Measurements from ENCODE around the gene VOPP1. TPM values are rescaled to one million over a fixed set of nuclear protein-coding genes. Genes with fewer than 3 reads are reported as not detected.

VOPP1 gene
- total RNA-seq, 3 donors from 2014 or later, result 28.2 to 42.6 (median 40.8) TPM

- intact Hi-C loops (cut with DNase I; ENCODE audit: low total_unique reads), result no loop called here
- H3K36me3 ChIP-seq, result no peaks in the 10 kb centered on the region
- DNase-seq (ENCODE audit: low spot score in 2 of 2), result no peak
- TF ChIP-seq POLR2A (IDR thresholded peaks at IDR 0.05), result no peak
- TF ChIP-seq CTCF (IDR thresholded peaks at IDR 0.05), result no peak
- no peak for TF ChIP-seq POLR2AphosphoS5 (IDR thresholded peaks at IDR 0.05)
- H3K4me1 ChIP-seq, result no peaks in the 10 kb centered on the region
- H3K27me3 ChIP-seq, result no peaks in the 10 kb centered on the region
- no peak overlapping the region for H3K4me3 ChIP-seq
- H3K27ac ChIP-seq, result no peak overlapping the region
- no peaks in the 10 kb centered on the region for H3K9me3 ChIP-seq
These were observed 45.5 kb downstream of the VOPP1 start for GRCh38 chr7:55526770-55527169.

- no peaks in the 10 kb centered on the region for H3K9me3 ChIP-seq
- intact Hi-C loops (cut with DNase I; ENCODE audit: low total_unique reads), result no loop called here
- H3K27me3 ChIP-seq, result no peaks in the 10 kb centered on the region
- TF ChIP-seq POLR2A (IDR thresholded peaks at IDR 0.05) (no peak), CTCF (IDR thresholded peaks at IDR 0.05) (no peak), POLR2AphosphoS5 (IDR thresholded peaks at IDR 0.05) (no peak)
- no peaks in the 10 kb centered on the region for H3K4me1 ChIP-seq
- no peak for DNase-seq (ENCODE audit: low spot score in 2 of 2)
- H3K4me3 ChIP-seq, result no peak overlapping the region
- no peak overlapping the region for H3K27ac ChIP-seq
- no peaks in the 10 kb centered on the region for H3K36me3 ChIP-seq
These were observed 46.0 kb downstream of the VOPP1 start for GRCh38 chr7:55526329-55526728.

GRCh38 chr7:55524558-55525310, 47.6 kb downstream of the VOPP1 start:
- H3K27ac ChIP-seq, result no peak overlapping the region
- intact Hi-C loops (cut with DNase I; ENCODE audit: low total_unique reads), result no loop called here
- no peak for DNase-seq (ENCODE audit: low spot score in 2 of 2)

GRCh38 chr7:55523366-55523765, 48.9 kb downstream of the VOPP1 start:
- DNase-seq (ENCODE audit: low spot score in 2 of 2), result no peak
- H3K27me3 ChIP-seq, result no peaks in the 10 kb centered on the region
- no peaks in the 10 kb centered on the region for H3K36me3 ChIP-seq
- H3K4me1 ChIP-seq, result no peaks in the 10 kb centered on the region
- intact Hi-C loops (cut with DNase I; ENCODE audit: low total_unique reads), result no loop called here
- TF ChIP-seq POLR2A (IDR thresholded peaks at IDR 0.05) (no peak), POLR2AphosphoS5 (IDR thresholded peaks at IDR 0.05) (no peak), CTCF (IDR thresholded peaks at IDR 0.05) (no peak)
- H3K27ac ChIP-seq, result no peak overlapping the region
- no peak overlapping the region for H3K4me3 ChIP-seq
- no peaks in the 10 kb centered on the region for H3K9me3 ChIP-seq

More at GRCh38 chr7:55524558-55525310, 47.6 kb downstream of the VOPP1 start:
- Histone ChIP-seq H3K27me3 (no peaks in the 10 kb centered on the region), H3K9me3 (no peaks in the 10 kb centered on the region), H3K4me3 (no peak overlapping the region), H3K36me3 (no peaks in the 10 kb centered on the region), H3K4me1 (no peaks in the 10 kb centered on the region)
- TF ChIP-seq CTCF (IDR thresholded peaks at IDR 0.05) (no peak), POLR2AphosphoS5 (IDR thresholded peaks at IDR 0.05) (no peak), POLR2A (IDR thresholded peaks at IDR 0.05) (no peak)
